Pancreas (tissue), 10 donors: ENCODE data around the gene RXRA. TPM values are rescaled to one million over a fixed set of nuclear protein-coding genes. Genes with fewer than 3 reads are reported as not detected.

Experiments used
- ATAC-seq, 4 donors: fragments of 200-7000 bp; cut with Tn5 transposase; one replicate each; pipeline versions ENCODE4 v1.8.0 to v1.9.1; 2020; ENCODE audit warnings: mild to moderate bottlenecking in 4 of 4, moderate library complexity in 4 of 4
- DNase-seq, 6 donors: peaks; one replicate each; pipeline ENCODE4 v3.0.0-alpha.2; 2020
- FAIRE-seq: peaks from 2 replicates; lab custom pipeline; 2012; peaks lifted over from hg19 to GRCh38; lab: Jason Lieb, UNC
- H3K27ac ChIP-seq, 4 donors: fragments of 200-600 bp; sonication (generic); 1 replicate in 3 of 4; 2 replicates in 1 of 4; pipeline versions ENCODE4 v1.5.0 to v1.8.0; 2020
- H3K27me3 ChIP-seq, 4 donors: fragments of 200-600 bp; one replicate each; pipeline ENCODE4 v1.8.0; 2021
- H3K36me3 ChIP-seq, 3 donors: fragments of 200-600 bp; sonication (generic) in 1 of 3; one replicate each; pipeline versions ENCODE4 v1.5.0 to v1.8.0; 2020 to 2021
- H3K4me1 ChIP-seq, 3 donors: fragments of 200-600 bp; one replicate each; pipeline ENCODE4 v1.8.0; 2021
- H3K4me3 ChIP-seq, 4 donors: fragments of 200-600 bp; sonication (generic) in 2 of 4; one replicate each; pipeline versions ENCODE4 v1.5.0 to v1.8.0; 2020 to 2021
- H3K9me3 ChIP-seq, 4 donors: fragments of 200-600 bp; one replicate each; pipeline ENCODE4 v1.8.0; 2021
- WGBS, 2 donors: extraction: QIAGEN DNeasy Blood & Tissue Kit; methylation state at CpG; one replicate each; pipeline ENCODE4 v1.1.7; 2013; 5-methylcytosine and 5-hydroxymethylcytosine counted together
- intact Hi-C, 3 donors: fragments of 100-400 bp; cut with DNase I; formaldehyde crosslinking; loops; one replicate each; pipeline versions ENCODE4 v1.11.1 to v1.14.2; 2022
- polyA plus RNA-seq, 2 donors: library from polyadenylated mRNA; stranded (reverse); fragments of 200-250 nt; gene quantifications; one replicate each; pipeline ENCODE4 v1.2.3, GENCODE V29; 2013
- total RNA-seq, 6 donors: library from RNA; stranded (reverse); fragmentation: NEBNext Ultra II Directional in 4 of 6; extraction: Animal tissue kit (Norgen Biotek cat#: 25700) in 4 of 6; gene quantifications; one replicate each; pipeline versions ENCODE4 v1.2.1 to v1.2.4, GENCODE V29; 2021 to 2023
- TF ChIP-seq, protein P1 (sequence below), 4 donors: fragments of 200-600 bp; sonication (generic) in 3 of 4; IDR thresholded peaks; one replicate each; pipeline versions ENCODE4 v1.5.0 to v1.8.0; 2021; ENCODE audit warnings: antibody characterized with exemption in 4 of 4
- donor health status: healthy with polysubstance abuse.
- donor health status: DM: no; HTN: no; CAD: no; lungs with moderate emphysema.
- donor health status: DM: no; HTN: no; CAD: no.
- donor health status: control.
- donor health status: control.
- donor health status: Bipolar disorder and iron deficiency.
- donor health status: DM: yes; HTN: yes; CAD: no.
- donor health status: DM: no; HTN: no; CAD: no.
- donor health status: DM: no; HTN: no; CAD: no.
- donor health status: DM: yes; HTN: yes; CAD: no.

Gene RXRA
- total and polyA plus RNA-seq, 8 donors: 20.2 to 35.1 (median 22.9) TPM

GRCh38 chr9:134367791-134368490 is 41.7 kb downstream of the RXRA start:
- whole genome bisulfite sequencing, 2 donors: 59 to 69% methylated on average over 19 of the region's 19 CpGs
- DNase-seq (peak in 2 of 6 donors; percentile 39 to 50), ATAC-seq (peak in 2 of 4 donors; percentile 15 to 48), FAIRE-seq (no peak)
- H3K36me3 ChIP-seq: no peaks in the 10 kb centered on the region
- H3K27ac ChIP-seq: peak overlapping the region in 2 of 4 donors; percentile 42 to 46
- H3K27me3 ChIP-seq: no peaks in the 10 kb centered on the region
- H3K9me3 ChIP-seq: no peaks in the 10 kb centered on the region
- H3K4me3 ChIP-seq: no peak overlapping the region
- TF ChIP-seq, protein P1, sequence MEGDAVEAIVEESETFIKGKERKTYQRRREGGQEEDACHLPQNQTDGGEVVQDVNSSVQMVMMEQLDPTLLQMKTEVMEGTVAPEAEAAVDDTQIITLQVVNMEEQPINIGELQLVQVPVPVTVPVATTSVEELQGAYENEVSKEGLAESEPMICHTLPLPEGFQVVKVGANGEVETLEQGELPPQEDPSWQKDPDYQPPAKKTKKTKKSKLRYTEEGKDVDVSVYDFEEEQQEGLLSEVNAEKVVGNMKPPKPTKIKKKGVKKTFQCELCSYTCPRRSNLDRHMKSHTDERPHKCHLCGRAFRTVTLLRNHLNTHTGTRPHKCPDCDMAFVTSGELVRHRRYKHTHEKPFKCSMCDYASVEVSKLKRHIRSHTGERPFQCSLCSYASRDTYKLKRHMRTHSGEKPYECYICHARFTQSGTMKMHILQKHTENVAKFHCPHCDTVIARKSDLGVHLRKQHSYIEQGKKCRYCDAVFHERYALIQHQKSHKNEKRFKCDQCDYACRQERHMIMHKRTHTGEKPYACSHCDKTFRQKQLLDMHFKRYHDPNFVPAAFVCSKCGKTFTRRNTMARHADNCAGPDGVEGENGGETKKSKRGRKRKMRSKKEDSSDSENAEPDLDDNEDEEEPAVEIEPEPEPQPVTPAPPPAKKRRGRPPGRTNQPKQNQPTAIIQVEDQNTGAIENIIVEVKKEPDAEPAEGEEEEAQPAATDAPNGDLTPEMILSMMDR (IDR thresholded peaks at IDR 0.05): no peak
- peaks cover 11 to 19% (median 13%) of the 10 kb centered on the region in 3 donors for H3K4me1 ChIP-seq
- intact Hi-C loops: no loop called here

GRCh38 chr9:134368571-134368970 is 42.3 kb downstream of the RXRA start:
- no peak for DNase-seq
- H3K27ac ChIP-seq: no peak overlapping the region
- 85 to 90% methylated on average over 3 of the region's 3 CpGs for WGBS, 2 donors
- ATAC-seq: no peak
- H3K9me3 ChIP-seq: no peaks in the 10 kb centered on the region
- H3K27me3 ChIP-seq: no peaks in the 10 kb centered on the region
- no peak for FAIRE-seq
- intact Hi-C loops: no loop called here
- no peak overlapping the region for H3K4me3 ChIP-seq
- no peaks in the 10 kb centered on the region for H3K36me3 ChIP-seq
- TF ChIP-seq, protein P1 (IDR thresholded peaks at IDR 0.05): no peak
- H3K4me1 ChIP-seq: peaks cover 11 to 25% (median 13%) of the 10 kb centered on the region in 3 donors

- H3K27ac ChIP-seq: no peak overlapping the region
- TF ChIP-seq, protein P1 (IDR thresholded peaks at IDR 0.05): no peak
- 77 to 80% methylated on average over 19 of the region's 19 CpGs for WGBS, 2 donors
- H3K9me3 ChIP-seq: no peaks in the 10 kb centered on the region
- peaks cover 19 to 35% (median 20%) of the 10 kb centered on the region in 3 donors for H3K4me1 ChIP-seq
- intact Hi-C loops: no loop called here
- no peaks in the 10 kb centered on the region for H3K27me3 ChIP-seq
- DNase-seq (no peak), ATAC-seq (no peak), FAIRE-seq (no peak)
- H3K4me3 ChIP-seq: no peak overlapping the region
- H3K36me3 ChIP-seq: no peaks in the 10 kb centered on the region
Measured at GRCh38 chr9:134369416-134370212, 43.4 kb downstream of the RXRA start.

- intact Hi-C loops: no loop called here
- ATAC-seq (no peak), FAIRE-seq (no peak), DNase-seq (no peak)
- Histone ChIP-seq H3K27me3 (no peaks in the 10 kb centered on the region), H3K4me3 (no peak overlapping the region), H3K4me1 (peaks cover 24 to 40% (median 25%) of the 10 kb centered on the region in 3 donors), H3K9me3 (no peaks in the 10 kb centered on the region), H3K36me3 (no peaks in the 10 kb centered on the region), H3K27ac (no peak overlapping the region)
- TF ChIP-seq, protein P1 (IDR thresholded peaks at IDR 0.05): no peak
- 83 to 85% methylated on average over 15 of the region's 15 CpGs for WGBS, 2 donors
Measured at GRCh38 chr9:134370213-134370492, 43.9 kb downstream of the RXRA start.
